A549 (cell line): ENCODE measurements around the gene PRKN. TPM values are rescaled to one million over a fixed set of nuclear protein-coding genes. Genes with fewer than 3 reads are reported as not detected.

Experiments used
- ATAC-seq, 2 experiments: fragments of 200-7000 bp in 1 of 2; fragments of >200 bp in 1 of 2; cut with Nextera tagmentation in 1 of 2; cut with Tn5 transposase in 1 of 2; 3 replicates each; pipeline versions ENCODE4 v1.8.0 to v1.9.1; 2018 to 2020; ENCODE audit warnings: mild to moderate bottlenecking in 1 of 2, moderate library complexity in 1 of 2
- CTCF ChIA-PET: fragments of 300-600 bp; sonication (Branson Sonifier 250); formaldehyde crosslinking; extraction: SDS; loops from one replicate; lab custom pipeline; 2021; ENCODE audit warnings: antibody characterized with exemption, inconsistent platforms; lab: Yijun Ruan, JAX
- POLR2A ChIA-PET: fragments of 350-600 bp; formaldehyde crosslinking; extraction: SDS; loops from one replicate; lab custom pipeline; 2021; ENCODE audit warnings: antibody characterized with exemption, inconsistent platforms; lab: Yijun Ruan, JAX
- DNase-seq, 2 experiments: peaks; one replicate each; pipeline versions ENCODE4 v3.0.0 to v3.0.0-alpha.2; 2011 to 2016; ENCODE audit warnings: low read depth in 1 of 2, low spot score in 1 of 2
- FAIRE-seq: peaks from 2 replicates; lab custom pipeline; 2011; peaks lifted over from hg19 to GRCh38; lab: Jason Lieb, UNC
- H3K27ac ChIP-seq, 2 experiments: fragments of >200 bp; sonication (Bioruptor Twin); formaldehyde crosslinking; 3 replicates each; pipeline ENCODE4 v1.5.1; 2016 to 2017
- H3K4me1 ChIP-seq: fragments of >200 bp; sonication (Bioruptor Twin); formaldehyde crosslinking; 3 replicates; pipeline ENCODE4 v1.6.1; 2016
- H3K4me2 ChIP-seq: fragments of >200 bp; sonication (Bioruptor Twin); formaldehyde crosslinking; 3 replicates; pipeline ENCODE4 v1.6.1; 2016
- H3K4me3 ChIP-seq: fragments of >200 bp; sonication (Bioruptor Twin); formaldehyde crosslinking; 3 replicates; pipeline ENCODE4 v1.5.1; 2016
- H3K9me3 ChIP-seq: fragments of >200 bp; sonication (Bioruptor Twin); formaldehyde crosslinking; 3 replicates; pipeline ENCODE4 v1.6.1; 2016
- CBX8 ChIP-seq: fragments of 200-600 bp; sonication (generic); IDR thresholded peaks from 2 replicates; pipeline ENCODE4 v1.6.1; 2016
- GATA3 ChIP-seq: IDR thresholded peaks from 2 replicates; pipeline ENCODE4 v1.6.1; 2012; ENCODE audit warnings: borderline replicate concordance
- HDAC2 ChIP-seq: fragments of 200-600 bp; sonication (generic); IDR thresholded peaks from 2 replicates; pipeline ENCODE4 v1.6.1; 2016
- HOXA7 ChIP-seq: fragments of 250-450 bp; sonication (Bioruptor Pico); IDR thresholded peaks from 2 replicates; pipeline ENCODE4 v1.5.0; 2020; ENCODE audit warnings: mild to moderate bottlenecking, moderate library complexity
- HOXB13 ChIP-seq: fragments of 250-450 bp; sonication (Bioruptor Pico); IDR thresholded peaks from 2 replicates; pipeline ENCODE4 v1.5.0; 2020; ENCODE audit warnings: low read depth, mild to moderate bottlenecking, moderate library complexity
- HOXB5 ChIP-seq: fragments of 250-450 bp; sonication (Bioruptor Pico); IDR thresholded peaks from 2 replicates; pipeline ENCODE4 v1.5.0; 2020; ENCODE audit warnings: mild to moderate bottlenecking, moderate library complexity
- KDM5A ChIP-seq: fragments of 200-600 bp; sonication (generic); IDR thresholded peaks from 2 replicates; pipeline ENCODE4 v1.6.1; 2016; ENCODE audit warnings: antibody characterized with exemption, mild to moderate bottlenecking
- MAZ ChIP-seq: fragments of 150-350 bp; IDR thresholded peaks from 2 replicates; pipeline ENCODE4 v1.6.1; 2014; ENCODE audit warnings: antibody characterized with exemption, low read depth, low read length, borderline replicate concordance
- MYC ChIP-seq: IDR thresholded peaks from 2 replicates; pipeline ENCODE4 v1.6.1; 2012; ENCODE audit warnings: mild to moderate bottlenecking, inconsistent platforms, low read length, improper control_type of control experiment, borderline replicate concordance
- NFE2L2 ChIP-seq: fragments of 150-350 bp; conservative IDR thresholded peaks from 2 replicates; pipeline ENCODE4 v1.6.1; 2014; ENCODE audit warnings: low read length
- NR3C1 ChIP-seq: fragments of >200 bp; sonication (Bioruptor Twin); formaldehyde crosslinking; IDR thresholded peaks from 3 replicates; pipeline ENCODE4 v1.6.1; 2017
- POLR2AphosphoS2 ChIP-seq: conservative IDR thresholded peaks from 2 replicates; pipeline ENCODE4 v1.6.1; 2012; ENCODE audit warnings: low read length, improper control_type of control experiment, inconsistent platforms
- RAD21 ChIP-seq, 2 experiments: fragments of >200 bp in 1 of 2; sonication (Bioruptor Twin) in 1 of 2; formaldehyde crosslinking in 1 of 2; IDR thresholded peaks in 1 of 2; conservative IDR thresholded peaks in 1 of 2; 2 replicates in 1 of 2; 3 replicates in 1 of 2; pipeline ENCODE4 v1.6.1; 2012 to 2018; ENCODE audit warnings: inconsistent platforms in 1 of 2
- RARB ChIP-seq: fragments of 250-450 bp; sonication (Bioruptor Pico); IDR thresholded peaks from 2 replicates; pipeline ENCODE4 v1.8.0; 2021; ENCODE audit warnings: mild to moderate bottlenecking, moderate library complexity
- SMC3 ChIP-seq: fragments of >200 bp; sonication (Bioruptor Twin); formaldehyde crosslinking; IDR thresholded peaks from 3 replicates; pipeline ENCODE4 v1.6.1; 2018; ENCODE audit warnings: inconsistent platforms
- TFCP2L1 ChIP-seq: fragments of 250-450 bp; sonication (Bioruptor Pico); IDR thresholded peaks from 2 replicates; pipeline ENCODE4 v1.5.0; 2021; ENCODE audit warnings: mild to moderate bottlenecking
- ZC3H11A ChIP-seq: fragments of 450-650 bp; IDR thresholded peaks from 2 replicates; pipeline ENCODE4 v1.6.1; 2014; ENCODE audit warnings: antibody characterized with exemption, mild to moderate bottlenecking
- ZFP36 ChIP-seq: fragments of 450-650 bp; IDR thresholded peaks from 2 replicates; pipeline ENCODE4 v1.6.1; 2014; ENCODE audit warnings: borderline replicate concordance; ENCODE audit not compliant: partially characterized antibody
- ZNF302 ChIP-seq: fragments of 250-450 bp; sonication (Bioruptor Pico); IDR thresholded peaks from 2 replicates; pipeline ENCODE4 v1.9.0; 2021; ENCODE audit warnings: inconsistent platforms, mild to moderate bottlenecking, moderate library complexity
- ZSCAN20 ChIP-seq: fragments of 250-450 bp; sonication (Bioruptor Pico); IDR thresholded peaks from 2 replicates; pipeline ENCODE4 v1.8.0; 2022; ENCODE audit warnings: mild to moderate bottlenecking, moderate library complexity
- WGBS: methylation state at CpG from one replicate; pipeline ENCODE4 v1.1.6; 2017; ENCODE audit errors: missing lambda C conversion rate; 5-methylcytosine and 5-hydroxymethylcytosine counted together
- polyA plus RNA-seq, 4 experiments: library from polyadenylated mRNA; depleted of rRNA in 3 of 4; stranded (reverse); fragments of >200 nt; fragmentation: RNase III in 1 of 4; extraction: RNeasy Plus Mini Kit Qiagen cat#74134 plus additional on column Dnase treatment in 1 of 4; gene quantifications; 2 replicates in 3 of 4; 3 replicates in 1 of 4; pipeline ENCODE4 v1.2.3, GENCODE V29; 2011 to 2017
- TF ChIP-seq, protein P1 (sequence below): fragments of >200 bp; sonication (Bioruptor Twin); formaldehyde crosslinking; IDR thresholded peaks from 2 replicates; pipeline ENCODE4 v1.6.1; 2016
- TF ChIP-seq, protein P2 (sequence below): fragments of 150-350 bp; IDR thresholded peaks from 2 replicates; pipeline ENCODE4 v1.6.1; 2014; ENCODE audit warnings: low read depth, mild to moderate bottlenecking, low read length
- TF ChIP-seq, protein P3 (sequence below): fragments of 250-450 bp; sonication (Bioruptor Pico); IDR thresholded peaks from 2 replicates; pipeline ENCODE4 v1.5.0; 2021; ENCODE audit warnings: mild to moderate bottlenecking, moderate library complexity, borderline replicate concordance
- TF ChIP-seq, protein P4 (sequence below): IDR thresholded peaks from 2 replicates; pipeline ENCODE4 v1.6.1; 2012
- TF ChIP-seq, protein P5 (sequence below): IDR thresholded peaks from 2 replicates; pipeline ENCODE4 v1.6.1; 2012
- TF ChIP-seq, protein P6 (sequence below): fragments of >200 bp; sonication (Bioruptor Twin); formaldehyde crosslinking; IDR thresholded peaks from 3 replicates; pipeline ENCODE4 v1.6.1; 2016
- TF ChIP-seq, protein P7 (sequence below): fragments of 450-650 bp; IDR thresholded peaks from 2 replicates; pipeline ENCODE4 v1.6.1; 2014; ENCODE audit warnings: antibody characterized with exemption
- TF ChIP-seq, protein P8 (sequence below): fragments of 250-450 bp; sonication (Bioruptor Pico); IDR thresholded peaks from 2 replicates; pipeline ENCODE4 v1.5.0; 2020; ENCODE audit warnings: low read depth, mild to moderate bottlenecking, moderate library complexity

Gene PRKN
- polyA plus RNA-seq, 2 of the 4 experiments (the other 2 are of a cell fraction) = 0.36 to 0.39 TPM

DNA sequence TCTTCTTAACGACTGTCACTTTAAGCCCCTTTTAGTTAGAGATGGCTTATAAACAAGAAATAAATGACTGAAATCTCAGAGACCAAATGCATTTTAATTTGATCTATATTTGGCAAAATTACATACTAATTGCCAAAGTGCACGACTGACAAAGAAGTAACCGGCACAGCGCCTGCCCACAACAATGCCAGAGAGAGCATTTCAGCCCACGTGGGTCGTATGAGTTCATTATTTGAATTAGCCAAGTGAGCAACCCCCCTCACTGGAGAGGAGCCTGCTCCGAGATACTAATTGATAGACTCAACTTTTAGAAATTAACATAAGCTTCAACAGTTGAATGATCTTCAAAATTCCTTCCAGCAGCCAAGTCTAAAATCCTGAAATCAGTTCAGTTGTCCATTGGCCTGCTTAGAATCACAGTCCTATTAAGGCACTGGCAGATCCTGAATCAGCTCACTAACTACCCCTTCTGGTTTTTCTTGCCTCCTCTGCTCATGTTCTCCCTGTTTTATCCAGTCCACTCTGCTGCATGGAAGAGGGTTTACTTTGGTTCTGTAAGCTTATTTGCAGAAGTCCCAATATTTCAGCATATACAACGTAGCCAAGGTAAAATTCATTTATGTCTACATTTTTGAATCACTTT is 934.6 kb downstream of the PRKN start:
- 42% methylated on average over 8 of the region's 8 CpGs for WGBS
- FAIRE-seq = no peak
- no peaks in the 10 kb centered on the region for H3K4me1 ChIP-seq
- TF ChIP-seq MYC (no peak), ZSCAN20 (CRISPR knock-in tag) (no peak), HOXB13 (CRISPR knock-in tag) (no peak), ZNF302 (no peak), CBX8 (no peak), ZC3H11A (no peak), HOXA7 (CRISPR knock-in tag) (no peak), NFE2L2 (no peak), RAD21 (conservative IDR thresholded peaks at IDR 0.05 in 1 of 2, IDR thresholded peaks at IDR 0.05 in 1 of 2) (no peak), MAZ (no peak), HDAC2 (no peak), TFCP2L1 (CRISPR knock-in tag) (no peak), KDM5A (no peak)
- TF ChIP-seq, protein P1, sequence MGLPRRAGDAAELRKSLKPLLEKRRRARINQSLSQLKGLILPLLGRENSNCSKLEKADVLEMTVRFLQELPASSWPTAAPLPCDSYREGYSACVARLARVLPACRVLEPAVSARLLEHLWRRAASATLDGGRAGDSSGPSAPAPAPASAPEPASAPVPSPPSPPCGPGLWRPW = no peak
- TF ChIP-seq, protein P2, sequence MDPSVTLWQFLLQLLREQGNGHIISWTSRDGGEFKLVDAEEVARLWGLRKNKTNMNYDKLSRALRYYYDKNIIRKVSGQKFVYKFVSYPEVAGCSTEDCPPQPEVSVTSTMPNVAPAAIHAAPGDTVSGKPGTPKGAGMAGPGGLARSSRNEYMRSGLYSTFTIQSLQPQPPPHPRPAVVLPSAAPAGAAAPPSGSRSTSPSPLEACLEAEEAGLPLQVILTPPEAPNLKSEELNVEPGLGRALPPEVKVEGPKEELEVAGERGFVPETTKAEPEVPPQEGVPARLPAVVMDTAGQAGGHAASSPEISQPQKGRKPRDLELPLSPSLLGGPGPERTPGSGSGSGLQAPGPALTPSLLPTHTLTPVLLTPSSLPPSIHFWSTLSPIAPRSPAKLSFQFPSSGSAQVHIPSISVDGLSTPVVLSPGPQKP = no peak
- TF ChIP-seq, all 56 proteins: peak for 0
- DNase-seq = no peak
- Histone ChIP-seq H3K27ac (no peak overlapping the region), H3K9me3 (no peaks in the 10 kb centered on the region), H3K4me3 (no peak overlapping the region), H3K4me2 (no peak overlapping the region)
- CTCF ChIA-PET = no interaction called here
- POLR2A ChIA-PET = no interaction called here
- ATAC-seq = no peak

DNA sequence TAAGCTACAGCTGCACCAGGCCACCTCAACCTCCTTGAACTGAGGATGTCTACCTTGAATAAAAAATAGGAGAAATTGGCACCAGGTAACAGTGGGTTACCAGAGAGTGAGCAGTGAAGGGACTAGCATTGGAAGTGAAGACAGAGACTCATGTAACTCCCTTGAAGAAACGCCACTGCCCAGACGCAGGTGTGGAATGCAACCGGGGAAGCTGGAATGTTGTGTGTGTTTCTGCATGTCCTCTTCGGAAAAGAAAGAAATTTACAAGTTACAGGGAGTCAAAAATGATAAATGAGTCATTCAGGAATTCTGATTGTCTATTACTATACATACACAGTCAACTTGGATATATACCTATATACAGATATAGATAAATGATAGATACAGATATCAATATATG is 939.0 kb downstream of the PRKN start:
- Histone ChIP-seq H3K4me1 (no peaks in the 10 kb centered on the region), H3K27ac (no peak overlapping the region), H3K4me2 (no peak overlapping the region), H3K9me3 (no peaks in the 10 kb centered on the region), H3K4me3 (no peak overlapping the region)
- POLR2A ChIA-PET = no interaction called here
- 26% methylated on average over 4 of the region's 4 CpGs for WGBS
- DNase-seq (no peak), FAIRE-seq (no peak), ATAC-seq (no peak)
- TF ChIP-seq GATA3 (no peak), RARB (no peak), HOXB5 (CRISPR knock-in tag) (no peak), ZFP36 (no peak), RAD21 (conservative IDR thresholded peaks at IDR 0.05 in 1 of 2, IDR thresholded peaks at IDR 0.05 in 1 of 2) (no peak), MYC (no peak), NR3C1 (no peak), NFE2L2 (no peak), SMC3 (no peak), POLR2AphosphoS2 (no peak)
- TF ChIP-seq, protein P3, sequence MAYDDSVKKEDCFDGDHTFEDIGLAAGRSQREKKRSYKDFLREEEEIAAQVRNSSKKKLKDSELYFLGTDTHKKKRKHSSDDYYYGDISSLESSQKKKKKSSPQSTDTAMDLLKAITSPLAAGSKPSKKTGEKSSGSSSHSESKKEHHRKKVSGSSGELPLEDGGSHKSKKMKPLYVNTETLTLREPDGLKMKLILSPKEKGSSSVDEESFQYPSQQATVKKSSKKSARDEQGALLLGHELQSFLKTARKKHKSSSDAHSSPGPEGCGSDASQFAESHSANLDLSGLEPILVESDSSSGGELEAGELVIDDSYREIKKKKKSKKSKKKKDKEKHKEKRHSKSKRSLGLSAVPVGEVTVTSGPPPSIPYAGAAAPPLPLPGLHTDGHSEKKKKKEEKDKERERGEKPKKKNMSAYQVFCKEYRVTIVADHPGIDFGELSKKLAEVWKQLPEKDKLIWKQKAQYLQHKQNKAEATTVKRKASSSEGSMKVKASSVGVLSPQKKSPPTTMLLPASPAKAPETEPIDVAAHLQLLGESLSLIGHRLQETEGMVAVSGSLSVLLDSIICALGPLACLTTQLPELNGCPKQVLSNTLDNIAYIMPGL = no peak
- TF ChIP-seq, protein P4, sequence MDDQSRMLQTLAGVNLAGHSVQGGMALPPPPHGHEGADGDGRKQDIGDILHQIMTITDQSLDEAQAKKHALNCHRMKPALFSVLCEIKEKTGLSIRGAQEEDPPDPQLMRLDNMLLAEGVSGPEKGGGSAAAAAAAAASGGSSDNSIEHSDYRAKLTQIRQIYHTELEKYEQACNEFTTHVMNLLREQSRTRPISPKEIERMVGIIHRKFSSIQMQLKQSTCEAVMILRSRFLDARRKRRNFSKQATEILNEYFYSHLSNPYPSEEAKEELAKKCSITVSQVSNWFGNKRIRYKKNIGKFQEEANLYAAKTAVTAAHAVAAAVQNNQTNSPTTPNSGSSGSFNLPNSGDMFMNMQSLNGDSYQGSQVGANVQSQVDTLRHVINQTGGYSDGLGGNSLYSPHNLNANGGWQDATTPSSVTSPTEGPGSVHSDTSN = no peak
- TF ChIP-seq, protein P5, sequence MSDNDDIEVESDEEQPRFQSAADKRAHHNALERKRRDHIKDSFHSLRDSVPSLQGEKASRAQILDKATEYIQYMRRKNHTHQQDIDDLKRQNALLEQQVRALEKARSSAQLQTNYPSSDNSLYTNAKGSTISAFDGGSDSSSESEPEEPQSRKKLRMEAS = no peak
- TF ChIP-seq, protein P2 = no peak
- TF ChIP-seq, protein P6, sequence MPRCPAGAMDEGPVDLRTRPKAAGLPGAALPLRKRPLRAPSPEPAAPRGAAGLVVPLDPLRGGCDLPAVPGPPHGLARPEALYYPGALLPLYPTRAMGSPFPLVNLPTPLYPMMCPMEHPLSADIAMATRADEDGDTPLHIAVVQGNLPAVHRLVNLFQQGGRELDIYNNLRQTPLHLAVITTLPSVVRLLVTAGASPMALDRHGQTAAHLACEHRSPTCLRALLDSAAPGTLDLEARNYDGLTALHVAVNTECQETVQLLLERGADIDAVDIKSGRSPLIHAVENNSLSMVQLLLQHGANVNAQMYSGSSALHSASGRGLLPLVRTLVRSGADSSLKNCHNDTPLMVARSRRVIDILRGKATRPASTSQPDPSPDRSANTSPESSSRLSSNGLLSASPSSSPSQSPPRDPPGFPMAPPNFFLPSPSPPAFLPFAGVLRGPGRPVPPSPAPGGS = no peak
- TF ChIP-seq, protein P7, sequence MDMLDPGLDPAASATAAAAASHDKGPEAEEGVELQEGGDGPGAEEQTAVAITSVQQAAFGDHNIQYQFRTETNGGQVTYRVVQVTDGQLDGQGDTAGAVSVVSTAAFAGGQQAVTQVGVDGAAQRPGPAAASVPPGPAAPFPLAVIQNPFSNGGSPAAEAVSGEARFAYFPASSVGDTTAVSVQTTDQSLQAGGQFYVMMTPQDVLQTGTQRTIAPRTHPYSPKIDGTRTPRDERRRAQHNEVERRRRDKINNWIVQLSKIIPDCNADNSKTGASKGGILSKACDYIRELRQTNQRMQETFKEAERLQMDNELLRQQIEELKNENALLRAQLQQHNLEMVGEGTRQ = no peak
- TF ChIP-seq, protein P8, sequence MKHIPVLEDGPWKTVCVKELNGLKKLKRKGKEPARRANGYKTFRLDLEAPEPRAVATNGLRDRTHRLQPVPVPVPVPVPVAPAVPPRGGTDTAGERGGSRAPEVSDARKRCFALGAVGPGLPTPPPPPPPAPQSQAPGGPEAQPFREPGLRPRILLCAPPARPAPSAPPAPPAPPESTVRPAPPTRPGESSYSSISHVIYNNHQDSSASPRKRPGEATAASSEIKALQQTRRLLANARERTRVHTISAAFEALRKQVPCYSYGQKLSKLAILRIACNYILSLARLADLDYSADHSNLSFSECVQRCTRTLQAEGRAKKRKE (CRISPR knock-in tag) = no peak
- TF ChIP-seq, protein P1 = no peak
- CTCF ChIA-PET = no interaction called here
